SK-N-SH (cell line): ENCODE data around the gene SV2C.

Experiments
- EP300 ChIP-seq, 2 experiments: IDR thresholded peaks; 2 replicates each; pipeline versions ENCODE4 v1.4.0 to v1.6.1; 2012; ENCODE audit warnings: borderline replicate concordance in 1 of 2, low read depth in 1 of 2, low read length in 1 of 2
- JUND ChIP-seq: IDR thresholded peaks from 2 replicates; pipeline ENCODE4 v1.4.0; 2012
- RAD21 ChIP-seq: IDR thresholded peaks from 2 replicates; pipeline ENCODE4 v1.6.1; 2012; ENCODE audit warnings: mild to moderate bottlenecking, low read length
- YY1 ChIP-seq: IDR thresholded peaks from 2 replicates; pipeline ENCODE4 v1.4.0; 2012; ENCODE audit warnings: low read depth, mild to moderate bottlenecking
- TF ChIP-seq, protein P1 (sequence below): fragments of 200-600 bp; sonication (generic); IDR thresholded peaks from 2 replicates; pipeline ENCODE4 v1.6.1; 2017; ENCODE audit warnings: antibody characterized with exemption, mild to moderate bottlenecking, moderate library complexity

DNA sequence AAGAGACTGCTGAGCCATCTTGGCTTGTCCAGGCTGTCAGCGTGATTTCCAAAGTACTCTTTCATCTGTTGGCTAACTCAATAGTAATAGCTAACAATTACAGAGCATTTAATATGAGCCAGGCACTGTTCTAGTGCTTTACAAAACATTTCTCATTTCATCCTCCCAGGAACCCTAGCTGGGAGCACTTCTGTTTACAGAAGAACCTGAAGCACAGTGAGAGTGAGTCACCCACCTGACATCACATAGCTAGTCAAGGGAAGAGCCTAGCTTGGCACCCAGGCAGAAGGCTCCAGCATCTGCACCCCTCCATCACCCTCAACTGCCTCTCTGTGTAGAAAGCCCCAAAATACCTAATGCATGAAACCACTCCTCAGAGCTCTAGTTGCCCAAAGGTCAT, 262.4 kb downstream of the SV2C start:
- TF ChIP-seq, protein P1, sequence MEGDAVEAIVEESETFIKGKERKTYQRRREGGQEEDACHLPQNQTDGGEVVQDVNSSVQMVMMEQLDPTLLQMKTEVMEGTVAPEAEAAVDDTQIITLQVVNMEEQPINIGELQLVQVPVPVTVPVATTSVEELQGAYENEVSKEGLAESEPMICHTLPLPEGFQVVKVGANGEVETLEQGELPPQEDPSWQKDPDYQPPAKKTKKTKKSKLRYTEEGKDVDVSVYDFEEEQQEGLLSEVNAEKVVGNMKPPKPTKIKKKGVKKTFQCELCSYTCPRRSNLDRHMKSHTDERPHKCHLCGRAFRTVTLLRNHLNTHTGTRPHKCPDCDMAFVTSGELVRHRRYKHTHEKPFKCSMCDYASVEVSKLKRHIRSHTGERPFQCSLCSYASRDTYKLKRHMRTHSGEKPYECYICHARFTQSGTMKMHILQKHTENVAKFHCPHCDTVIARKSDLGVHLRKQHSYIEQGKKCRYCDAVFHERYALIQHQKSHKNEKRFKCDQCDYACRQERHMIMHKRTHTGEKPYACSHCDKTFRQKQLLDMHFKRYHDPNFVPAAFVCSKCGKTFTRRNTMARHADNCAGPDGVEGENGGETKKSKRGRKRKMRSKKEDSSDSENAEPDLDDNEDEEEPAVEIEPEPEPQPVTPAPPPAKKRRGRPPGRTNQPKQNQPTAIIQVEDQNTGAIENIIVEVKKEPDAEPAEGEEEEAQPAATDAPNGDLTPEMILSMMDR: no peak
- TF ChIP-seq RAD21 (no peak), YY1 (no peak), EP300 (IDR thresholded peaks at IDR 0.05; ENCODE audit: borderline replicate concordance in 1 of 2, low read depth in 1 of 2, low read length in 1 of 2) (no peak), JUND (no peak)
